ENCODE results near the gene METTL21A.
A peak's percentile ranks its signal among the peaks of the same experiment; 100 is the strongest.

The METTL21A gene

GRCh38 chr2:207624185-207625013 lies 795 bp downstream of the METTL21A start:
- peak; percentile 40 for DNase-seq (ENCODE audit: low spot score)

DNA sequence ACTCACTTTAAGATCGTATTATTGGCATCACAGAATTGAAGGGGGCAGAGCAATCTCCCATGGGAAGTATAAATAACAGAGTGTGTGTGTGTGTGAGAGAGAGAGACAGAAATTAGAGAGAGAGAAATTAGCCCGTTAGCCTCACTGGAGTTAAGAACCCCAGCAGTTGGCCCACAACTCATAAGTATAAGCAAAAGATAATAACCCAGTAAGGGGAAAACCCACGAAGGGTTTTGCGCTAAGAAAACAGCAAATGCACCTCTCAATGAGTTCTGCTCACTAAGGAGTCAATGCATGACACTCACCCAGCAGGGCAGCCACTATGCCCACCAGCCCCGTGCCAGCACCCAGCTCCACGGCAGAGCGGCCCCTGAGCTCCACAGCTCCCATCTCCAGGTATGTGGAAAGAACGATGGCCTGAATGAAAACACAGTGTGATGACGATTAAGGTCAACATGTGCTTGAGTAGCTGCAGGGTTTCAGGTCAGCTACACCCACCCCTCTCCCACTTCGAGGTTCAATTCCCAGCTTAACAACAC lies 3.6 kb downstream of the METTL21A start:
- no peak for DNase-seq (ENCODE audit: low spot score)

GRCh38 chr2:207619764-207620203 lies 5.4 kb downstream of the METTL21A start:
- DNase-seq (ENCODE audit: low spot score) = no peak

DNA sequence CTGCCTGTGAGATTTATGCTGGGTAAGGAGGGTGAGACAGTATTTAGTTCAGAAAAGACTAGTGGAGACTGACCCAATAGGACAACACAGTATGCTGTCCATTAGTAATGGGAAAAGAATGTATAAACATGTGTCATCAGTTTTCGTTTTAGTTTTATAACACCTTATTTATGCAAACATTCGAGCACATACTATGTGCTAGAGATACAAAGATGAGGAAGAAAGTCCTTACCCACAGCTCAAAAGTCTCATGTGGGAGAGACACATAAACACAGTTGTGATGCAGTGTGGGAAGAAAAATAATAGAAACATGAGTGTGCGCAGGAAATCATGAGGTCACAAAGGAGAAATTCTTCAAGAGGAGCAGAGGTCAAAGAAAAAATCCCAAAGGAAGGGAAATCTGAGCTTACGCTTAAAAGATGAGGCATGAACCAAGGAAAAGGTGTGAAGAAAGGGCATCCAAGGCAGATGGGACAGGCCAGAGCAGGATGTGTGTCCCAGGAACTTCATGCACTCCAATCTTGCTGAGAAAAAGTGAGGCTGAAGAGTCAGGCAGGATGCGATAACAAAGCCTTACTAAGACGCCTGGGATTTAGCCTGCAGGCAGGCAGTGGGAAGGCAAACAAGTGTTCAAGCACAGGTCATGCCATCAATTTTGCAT lies 8.1 kb downstream of the METTL21A start:
- no peak for DNase-seq (ENCODE audit: low spot score)

- DNase-seq (ENCODE audit: low spot score) = no peak
Observed at GRCh38 chr2:207616185-207616584, 9.0 kb downstream of the METTL21A start.

GRCh38 chr2:207614824-207615223 lies 10.4 kb downstream of the METTL21A start:
- DNase-seq (ENCODE audit: low spot score) = no peak

DNA sequence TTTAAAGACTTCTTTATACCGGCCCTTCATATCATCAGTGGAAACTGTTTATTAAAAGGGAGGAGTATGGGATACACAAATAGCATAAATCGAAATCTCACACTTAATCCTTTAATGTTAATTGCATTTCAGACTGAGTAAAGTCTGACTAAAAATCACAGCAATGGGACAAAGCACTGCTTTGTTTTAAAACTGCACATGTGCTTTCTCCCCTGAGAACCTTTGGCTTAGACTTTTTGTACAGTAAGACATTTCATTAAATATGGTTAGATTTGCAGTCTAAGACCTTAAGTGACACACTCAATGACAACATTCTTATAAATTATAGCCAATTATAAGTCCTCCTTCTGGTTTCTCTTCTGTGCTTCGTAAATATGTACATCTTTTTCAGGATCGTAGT lies 12.5 kb downstream of the METTL21A start:
- DNase-seq (ENCODE audit: low spot score) = no peak

GRCh38 chr2:207606829-207607228 lies 18.4 kb downstream of the METTL21A start:
- DNase-seq (ENCODE audit: low spot score) = no peak

- DNase-seq (ENCODE audit: low spot score) = no peak
Observed at GRCh38 chr2:207606399-207606798, 18.8 kb downstream of the METTL21A start.

GRCh38 chr2:207603486-207603885 lies 21.7 kb downstream of the METTL21A start:
- DNase-seq (ENCODE audit: low spot score) = no peak

DNA sequence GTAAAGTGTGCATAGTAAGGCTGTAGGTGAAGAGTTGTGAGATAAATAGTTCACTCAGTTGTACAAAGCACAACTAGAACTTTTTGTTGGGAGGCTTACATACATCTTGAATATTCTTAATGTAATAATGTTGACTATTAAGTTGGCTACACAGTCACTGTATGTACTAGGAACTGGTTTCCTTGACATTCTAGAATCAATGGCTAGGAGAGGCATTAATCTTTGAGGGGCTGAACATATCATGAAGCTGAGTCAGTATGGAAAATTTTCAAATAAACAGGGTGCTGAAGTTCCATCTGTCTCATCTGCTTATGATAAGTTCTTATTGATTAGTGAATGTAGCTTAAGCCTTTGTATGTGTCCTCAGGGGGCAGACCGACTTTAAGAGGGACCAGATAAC lies 23.4 kb downstream of the METTL21A start:
- DNase-seq (ENCODE audit: low spot score) = no peak

DNA sequence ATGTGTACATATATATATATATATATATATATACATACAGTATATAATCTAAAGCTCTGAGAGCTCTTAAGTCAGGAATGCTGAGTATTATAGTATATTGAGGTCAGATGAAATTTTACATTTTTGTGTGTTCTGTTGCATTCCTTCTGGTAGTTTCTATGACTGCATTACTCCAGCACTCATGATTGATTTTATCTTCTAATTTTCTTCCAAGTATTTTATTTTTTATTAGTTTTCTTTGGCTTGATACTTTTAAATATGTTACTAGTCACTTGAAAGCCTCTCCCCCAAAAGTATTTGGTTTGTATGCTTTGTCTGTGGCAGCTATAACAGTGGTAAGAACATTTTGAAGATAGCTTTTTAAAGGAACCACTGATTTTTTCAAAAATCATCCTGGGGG lies 25.0 kb downstream of the METTL21A start:
- DNase-seq (ENCODE audit: low spot score) = no peak

DNA sequence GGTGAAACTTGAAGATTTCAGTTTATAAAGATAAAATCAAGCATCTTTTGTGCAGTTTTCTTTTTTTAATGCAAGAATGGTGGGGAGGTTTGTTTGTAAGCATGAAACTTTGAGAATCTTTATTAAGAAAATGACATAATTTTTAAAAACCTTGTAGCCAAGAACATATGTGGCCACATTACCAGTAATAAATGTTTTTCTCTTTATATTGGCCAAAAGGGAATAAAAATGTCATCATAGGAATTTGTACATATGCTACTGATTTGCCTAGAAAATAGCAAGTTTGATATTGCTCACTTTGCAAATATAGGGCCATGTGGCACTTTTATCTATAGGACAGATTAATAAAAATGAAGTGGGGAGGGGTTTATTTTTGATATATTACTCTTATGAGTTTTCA lies 25.6 kb downstream of the METTL21A start:
- DNase-seq (ENCODE audit: low spot score) = no peak

DNA sequence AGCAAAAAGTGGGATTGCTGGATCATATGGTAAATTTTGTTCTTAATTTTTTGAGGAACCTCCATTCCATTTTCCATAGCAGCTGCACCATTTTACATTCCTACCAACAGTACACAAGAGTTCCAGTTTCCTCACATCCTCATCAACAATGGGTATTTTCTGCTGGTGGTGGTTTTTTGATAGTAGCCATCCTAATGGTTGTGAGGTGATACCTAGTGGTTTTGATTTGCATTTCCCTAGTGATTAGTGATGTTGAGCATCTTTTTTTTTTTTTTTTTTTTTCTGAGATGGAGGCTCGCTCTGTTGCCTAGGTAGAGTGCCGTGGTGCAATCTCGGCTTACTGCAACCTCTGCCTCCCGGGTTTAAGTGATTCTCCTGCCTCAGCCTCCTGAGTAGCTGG lies 30.5 kb downstream of the METTL21A start:
- DNase-seq (ENCODE audit: low spot score) = no peak

DNA sequence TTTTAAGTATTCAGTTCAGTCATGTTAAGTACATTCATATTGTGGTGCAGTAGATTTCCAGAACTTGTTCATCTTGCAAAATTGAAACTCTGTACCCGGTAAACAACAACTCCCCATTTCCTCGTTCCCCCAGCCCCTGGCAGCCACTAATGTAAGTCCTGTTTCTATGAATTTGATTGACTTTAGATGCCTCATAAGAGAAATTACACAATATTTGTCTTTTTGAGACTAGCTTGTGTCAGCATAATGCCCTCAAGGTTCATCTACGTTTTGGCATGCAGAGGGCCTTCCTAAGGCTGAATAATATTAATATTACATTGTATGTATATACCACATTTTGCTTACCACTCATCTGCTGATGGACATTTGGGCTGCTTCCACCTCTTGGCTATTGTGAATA lies 30.9 kb downstream of the METTL21A start:
- no peak for DNase-seq (ENCODE audit: low spot score)

GRCh38 chr2:207593277-207593676 lies 31.9 kb downstream of the METTL21A start:
- no peak for DNase-seq (ENCODE audit: low spot score)

- no peak for DNase-seq (ENCODE audit: low spot score)
Observed at GRCh38 chr2:207589143-207589542, 36.1 kb downstream of the METTL21A start.

GRCh38 chr2:207587305-207587704 lies 37.9 kb downstream of the METTL21A start:
- DNase-seq (ENCODE audit: low spot score) = no peak

DNA sequence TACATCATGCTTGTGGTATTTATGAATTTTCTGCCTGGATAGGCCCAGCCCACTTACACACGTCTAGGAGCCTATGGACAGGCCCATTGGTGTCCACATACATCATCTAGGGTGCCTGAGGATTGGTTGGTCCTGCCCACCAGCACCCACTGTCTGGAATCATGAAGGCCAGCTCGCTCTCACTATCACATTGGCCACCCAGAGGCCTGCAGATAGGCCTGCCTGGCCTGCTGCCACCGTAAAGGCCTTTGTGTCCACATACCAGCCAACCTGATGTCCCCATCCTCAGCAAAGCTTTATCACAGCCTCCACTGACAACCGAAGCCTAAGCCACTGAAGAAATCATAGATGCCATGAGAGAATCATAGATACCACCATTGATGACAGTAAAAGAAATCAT lies 40.2 kb downstream of the METTL21A start:
- no peak for DNase-seq (ENCODE audit: low spot score)

GRCh38 chr2:207571370-207571769 lies 53.8 kb downstream of the METTL21A start:
- DNase-seq (ENCODE audit: low spot score) = no peak

- DNase-seq (ENCODE audit: low spot score) = no peak
Observed at GRCh38 chr2:207567671-207568070, 57.5 kb downstream of the METTL21A start.

GRCh38 chr2:207565736-207566500 lies 59.3 kb downstream of the METTL21A start:
- no peak for DNase-seq (ENCODE audit: low spot score)
